ENCODE data around the gene PLPPR1.

- TF ChIP-seq POLR2A (IDR thresholded peaks at IDR 0.05; ENCODE audit: borderline replicate concordance, extremely low read depth, insufficient read depth, insufficient read length) = no peak
- TF ChIP-seq CTCF (IDR thresholded peaks at IDR 0.05 in 2 of 3, conservative IDR thresholded peaks at IDR 0.05 in 1 of 3; ENCODE audit: borderline replicate concordance in 1 of 3, insufficient read depth in 1 of 3, low read depth in 2 of 3, low read length in 2 of 3) = no peak
- no peak for TF ChIP-seq SP1 (IDR thresholded peaks at IDR 0.05; ENCODE audit: low read depth)
- no peak for TF ChIP-seq REST (IDR thresholded peaks at IDR 0.05; ENCODE audit: low read depth)
- no peak for TF ChIP-seq ELF1 (IDR thresholded peaks at IDR 0.05; ENCODE audit: borderline replicate concordance, low read depth)
- no peak for TF ChIP-seq SIN3A (IDR thresholded peaks at IDR 0.05; ENCODE audit: low read depth)
- no peak for TF ChIP-seq POLR2AphosphoS5 (IDR thresholded peaks at IDR 0.05; ENCODE audit: low read depth, low read length)
- no peak for TF ChIP-seq EZH2 (IDR thresholded peaks at IDR 0.05)
- TF ChIP-seq ATF3 (IDR thresholded peaks at IDR 0.05) = no peak
- TF ChIP-seq JUND (IDR thresholded peaks at IDR 0.05) = no peak
Measured at GRCh38 chr9:101131326-101131725, 102.8 kb downstream of the PLPPR1 start.
